ENCODE measurements around the gene SLIT3. TPM values are rescaled to one million over a fixed set of nuclear protein-coding genes. Genes with fewer than 3 reads are reported as not detected.

The SLIT3 gene
- total and polyA plus RNA-seq, 4 donors = 4.6 to 48.5 (median 19.8) TPM

GRCh38 chr5:168752012-168752411, 548.9 kb downstream of the SLIT3 start:
- ATAC-seq (ENCODE audit: insufficient read depth, low FRiP score) (no peak), DNase-seq (no peak)
- Histone ChIP-seq H3K27ac (ENCODE audit: low read depth in 1 of 2, low read length in 1 of 2) (no peak overlapping the region), H3K4me3 (no peak overlapping the region), H3K27me3 (ENCODE audit: control insufficient read depth in 3 of 3, insufficient read depth in 3 of 3, low read length in 2 of 3) (peaks cover 0 to 11% (median 0%) of the 10 kb centered on the region in 3 donors), H3K9ac (ENCODE audit: insufficient read depth in 1 of 2, low read length in 2 of 2) (no peak overlapping the region), H3K9me3 (ENCODE audit: control insufficient read depth in 4 of 4, insufficient read depth in 3 of 4, low read length in 3 of 4) (no peaks in the 10 kb centered on the region), H3K36me3 (ENCODE audit: control insufficient read depth in 4 of 4, insufficient read depth in 4 of 4, low read length in 4 of 4) (peaks cover 0 to 22% (median 6%) of the 10 kb centered on the region in 4 donors), H3K4me1 (ENCODE audit: control insufficient read depth in 5 of 5, insufficient read depth in 5 of 5, low read length in 5 of 5) (no peaks in the 10 kb centered on the region)
- TF ChIP-seq CTCF (IDR thresholded peaks at IDR 0.05; ENCODE audit: control extremely low read depth, extremely low read depth) = no peak
- whole genome bisulfite sequencing, 2 donors = 83 to 92% methylated on average over 3 of the region's 3 CpGs

GRCh38 chr5:168750926-168751325, 550.0 kb downstream of the SLIT3 start:
- WGBS, 2 donors = 70 to 90% methylated on average over 6 of the region's 6 CpGs
- peaks cover 0 to 1% (median 0%) of the 10 kb centered on the region in 4 donors for H3K9me3 ChIP-seq (ENCODE audit: control insufficient read depth in 4 of 4, insufficient read depth in 3 of 4, low read length in 3 of 4)

GRCh38 chr5:168749391-168750100, 551.4 kb downstream of the SLIT3 start:
- Histone ChIP-seq H3K9me3 (ENCODE audit: control insufficient read depth in 4 of 4, insufficient read depth in 3 of 4, low read length in 3 of 4) (peaks cover 0 to 1% (median 0%) of the 10 kb centered on the region in 4 donors), H3K9ac (ENCODE audit: insufficient read depth in 1 of 2, low read length in 2 of 2) (no peak overlapping the region), H3K4me1 (ENCODE audit: control insufficient read depth in 5 of 5, insufficient read depth in 5 of 5, low read length in 5 of 5) (no peaks in the 10 kb centered on the region), H3K36me3 (ENCODE audit: control insufficient read depth in 4 of 4, insufficient read depth in 4 of 4, low read length in 4 of 4) (peaks cover 0 to 30% (median 10%) of the 10 kb centered on the region in 4 donors), H3K27me3 (ENCODE audit: control insufficient read depth in 3 of 3, insufficient read depth in 3 of 3, low read length in 2 of 3) (peaks cover 0 to 5% (median 0%) of the 10 kb centered on the region in 3 donors), H3K27ac (ENCODE audit: low read depth in 1 of 2, low read length in 1 of 2) (no peak overlapping the region), H3K4me3 (no peak overlapping the region)
- WGBS, 2 donors = 89 to 93% methylated on average over 11 of the region's 11 CpGs
- TF ChIP-seq CTCF (IDR thresholded peaks at IDR 0.05; ENCODE audit: control extremely low read depth, extremely low read depth) = no peak
- ATAC-seq (ENCODE audit: insufficient read depth, low FRiP score) (no peak), DNase-seq (no peak)

More at GRCh38 chr5:168750926-168751325, 550.0 kb downstream of the SLIT3 start:
- no peak for TF ChIP-seq CTCF (IDR thresholded peaks at IDR 0.05; ENCODE audit: control extremely low read depth, extremely low read depth)
- DNase-seq = no peak
- Histone ChIP-seq H3K36me3 (ENCODE audit: control insufficient read depth in 4 of 4, insufficient read depth in 4 of 4, low read length in 4 of 4) (peaks cover 0 to 22% (median 9%) of the 10 kb centered on the region in 4 donors), H3K4me3 (no peak overlapping the region), H3K27me3 (ENCODE audit: control insufficient read depth in 3 of 3, insufficient read depth in 3 of 3, low read length in 2 of 3) (peaks cover 0 to 11% (median 0%) of the 10 kb centered on the region in 3 donors), H3K9ac (ENCODE audit: insufficient read depth in 1 of 2, low read length in 2 of 2) (no peak overlapping the region), H3K27ac (ENCODE audit: low read depth in 1 of 2, low read length in 1 of 2) (no peak overlapping the region), H3K4me1 (ENCODE audit: control insufficient read depth in 5 of 5, insufficient read depth in 5 of 5, low read length in 5 of 5) (no peaks in the 10 kb centered on the region)
- no peak for ATAC-seq (ENCODE audit: insufficient read depth, low FRiP score)
